Fibroblast of the aortic adventitia (primary cell): ENCODE results near the gene PPP1R3F. TPM values are rescaled to one million over a fixed set of nuclear protein-coding genes. Genes with fewer than 3 reads are reported as not detected.
"Not testable (repeated sequence)": the region's sequence is repeated elsewhere in the genome, so short reads cannot be mapped to it uniquely, and the experiment has no call there.

Experiments used
- DNase-seq: peaks from one replicate; pipeline ENCODE4 v3.0.0-alpha.2; 2010; ENCODE audit warnings: low read depth
- H3K4me3 ChIP-seq: 2 replicates; pipeline ENCODE4 v1.5.1; 2011; ENCODE audit warnings: low read depth, mild to moderate bottlenecking, control low read depth, low read length, moderate library complexity
- CTCF ChIP-seq: IDR thresholded peaks from 2 replicates; pipeline ENCODE4 v1.5.1; 2011; ENCODE audit warnings: mild to moderate bottlenecking, low read length, control low read depth, inconsistent platforms; ENCODE audit not compliant: insufficient read depth
- total RNA-seq: library from RNA; depleted of rRNA; stranded (reverse); fragments of >200 nt; gene quantifications from 2 replicates; pipeline ENCODE4 v1.2.3, GENCODE V29; 2012; ENCODE audit warnings: low replicate concordance

The PPP1R3F gene
- total RNA-seq, 1 donor, result 4.2 TPM

- TF ChIP-seq CTCF, result peak; percentile 74
- H3K4me3 ChIP-seq, result no peak overlapping the region
- DNase-seq, result peak; percentile 56
Measured at GRCh38 chrX:49291615-49292337, 22.2 kb downstream of the PPP1R3F start.

DNA sequence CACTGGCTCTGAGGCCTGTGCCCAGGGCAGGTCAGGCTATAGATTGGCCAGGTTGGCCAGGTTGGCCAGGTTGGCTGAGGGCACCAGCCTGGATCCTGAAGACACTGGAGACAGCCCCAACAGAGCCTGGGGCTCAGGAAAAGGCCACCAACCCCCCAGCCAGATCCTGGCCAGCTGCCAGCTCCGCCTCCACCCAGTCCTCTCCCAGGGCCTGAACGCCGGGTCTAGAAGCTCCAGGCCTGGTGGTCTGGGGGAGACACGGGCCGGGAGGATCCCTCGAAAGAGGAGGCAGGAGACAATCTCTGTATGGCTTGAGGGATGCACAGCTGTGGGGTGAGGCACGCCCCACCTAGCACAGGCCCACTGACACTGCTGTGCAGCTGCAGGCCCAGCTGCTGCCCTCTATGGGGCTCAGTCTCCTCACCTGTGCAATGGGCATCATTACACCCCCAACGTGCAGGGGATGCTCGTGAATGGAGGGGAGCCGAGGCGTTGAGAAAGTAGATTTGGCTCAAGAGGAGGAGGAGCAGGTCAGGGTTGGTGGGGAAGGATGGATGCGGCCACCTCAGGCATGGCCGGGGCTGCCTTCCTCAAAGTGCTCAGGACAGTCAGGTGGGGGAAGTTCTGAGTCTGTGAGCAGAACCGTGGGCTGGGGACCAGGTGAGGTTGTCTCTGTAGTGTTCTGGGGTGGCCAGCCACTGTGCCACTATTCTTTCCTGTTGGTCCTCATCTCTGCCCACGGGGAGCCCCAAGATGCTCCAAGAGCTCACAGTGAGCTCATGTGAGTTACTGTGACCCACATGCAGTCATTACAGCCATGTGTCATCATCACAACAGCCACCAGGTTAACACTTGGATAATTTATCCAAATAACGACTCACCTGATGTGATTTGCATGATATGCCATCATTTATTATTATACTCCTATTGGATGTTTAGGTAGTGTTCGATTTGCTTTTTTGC lies 23.1 kb downstream of the PPP1R3F start:
- TF ChIP-seq CTCF, result no peak
- no peak for DNase-seq
- H3K4me3 ChIP-seq, result no peak overlapping the region

DNA sequence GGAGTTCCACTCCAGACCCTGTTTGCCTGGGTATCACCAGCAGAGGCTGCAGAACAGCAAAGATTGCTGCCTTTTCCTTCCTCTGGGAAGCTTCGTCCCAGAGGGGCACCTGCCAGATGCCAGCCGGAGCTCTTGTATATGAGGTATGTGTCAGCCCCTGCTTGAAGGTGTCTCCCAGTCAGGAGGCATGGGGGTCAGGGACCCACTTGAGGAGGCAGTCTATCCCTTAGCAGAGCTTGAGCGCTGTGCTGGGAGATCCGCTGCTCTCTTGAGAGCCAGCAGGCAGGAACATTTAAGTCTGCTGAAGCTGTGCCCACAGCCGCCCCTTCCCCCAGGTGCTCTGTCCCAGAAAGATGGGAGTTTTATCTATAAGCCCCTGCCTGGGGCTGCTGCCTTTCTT lies 29.7 kb downstream of the PPP1R3F start:
- DNase-seq, H3K4me3 ChIP-seq: not testable (repeated sequence)

DNA sequence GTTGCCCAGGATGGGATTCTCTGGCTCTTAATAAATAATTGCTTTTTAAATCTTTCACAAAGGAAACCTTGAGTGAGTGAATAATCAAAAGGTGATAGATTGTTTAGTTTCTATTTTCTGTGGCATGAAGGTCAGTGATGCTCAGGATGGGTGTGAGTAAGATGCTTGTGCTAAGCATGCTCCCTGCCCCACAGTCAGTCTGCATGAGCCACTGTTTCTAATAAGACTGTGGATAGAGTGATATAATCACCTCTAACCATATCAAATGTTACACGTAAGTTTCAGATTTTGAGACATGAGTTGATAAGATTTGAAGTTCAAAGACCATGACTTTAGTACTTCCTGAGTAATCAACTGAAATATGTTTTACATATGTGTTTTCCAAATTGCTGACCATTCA lies 31.1 kb downstream of the PPP1R3F start:
- no peak for TF ChIP-seq CTCF
- no peak overlapping the region for H3K4me3 ChIP-seq
- DNase-seq, result no peak

GRCh38 chrX:49303346-49303745 lies 33.8 kb downstream of the PPP1R3F start, which contains the start of gene GAGE10:
TSS of gene GAGE10 (plus strand) at chrX:49303646. CDS start at chrX:49304860, 1,214 bp downstream.
- TF ChIP-seq CTCF, result no peak
- no peak within 1 kb of the TSS for H3K4me3 ChIP-seq
- no peak for DNase-seq

- DNase-seq, H3K4me3 ChIP-seq: not testable (repeated sequence)
Measured at GRCh38 chrX:49307775-49308174, 38.2 kb downstream of the PPP1R3F start.

GRCh38 chrX:49308604-49309269 lies 39.1 kb downstream of the PPP1R3F start:
- H3K4me3 ChIP-seq, result peak overlapping the region; percentile 38
- no peak for TF ChIP-seq CTCF
- DNase-seq, result peak; percentile 31
